H1 (cell line): Measurements from ENCODE around the gene ENO2. TPM values are rescaled to one million over a fixed set of nuclear protein-coding genes. Genes with fewer than 3 reads are reported as not detected.
A peak's percentile ranks its signal among the peaks of the same experiment; 100 is the strongest.

Experiments used
- CBX5 ChIP-seq: fragments of 300-800, 300-1000 bp; sonication (generic); IDR thresholded peaks from 2 replicates; pipeline ENCODE4 v1.7.1; 2016; ENCODE audit warnings: antibody characterized with exemption, low read length, low read depth
- CHD1 ChIP-seq: IDR thresholded peaks from 2 replicates; pipeline ENCODE4 v1.6.1; 2012; ENCODE audit warnings: low read depth, low read length, improper control_type of control experiment
- CTBP2 ChIP-seq: IDR thresholded peaks from 2 replicates; pipeline ENCODE4 v1.7.0; 2011; ENCODE audit warnings: borderline replicate concordance, mild to moderate bottlenecking, moderate library complexity, mixed read lengths, low read length; ENCODE audit not compliant: insufficient read depth, insufficient read length
- HDAC2 ChIP-seq, 2 experiments: fragments of 300-600 bp in 1 of 2; sonication (generic) in 1 of 2; IDR thresholded peaks; 2 replicates each; pipeline ENCODE4 v1.6.1; 2011 to 2012; ENCODE audit warnings: low read depth in 2 of 2, low read length in 2 of 2, mild to moderate bottlenecking in 2 of 2, moderate library complexity in 2 of 2, borderline replicate concordance in 1 of 2, inconsistent platforms in 1 of 2
- KDM1A ChIP-seq: fragments of 200-600, 300-600 bp; sonication (generic); IDR thresholded peaks from 2 replicates; pipeline ENCODE4 v1.7.1; 2016; ENCODE audit warnings: mild to moderate bottlenecking, low read length, borderline replicate concordance
- KDM5A ChIP-seq: fragments of 200-600 bp; IDR thresholded peaks from 2 replicates; pipeline ENCODE4 v1.7.1; 2012; ENCODE audit warnings: mild to moderate bottlenecking, low read length, inconsistent platforms, mixed read lengths
- PHF8 ChIP-seq: fragments of 200-600 bp; sonication (generic); conservative IDR thresholded peaks from 2 replicates; pipeline ENCODE4 v1.7.1; 2012; ENCODE audit warnings: low read depth, mild to moderate bottlenecking, inconsistent platforms, low read length, moderate library complexity
- RNF2 ChIP-seq: fragments of 200-900, 300-1000 bp; sonication (generic); IDR thresholded peaks from 2 replicates; pipeline ENCODE4 v1.7.1; 2016; ENCODE audit warnings: borderline replicate concordance, low read depth, mild to moderate bottlenecking, antibody characterized with exemption, low read length; ENCODE audit not compliant: poor library complexity, severe bottlenecking; ENCODE audit errors: missing control alignments
- SAP30 ChIP-seq: fragments of 300-600 bp; sonication (generic); IDR thresholded peaks from 2 replicates; pipeline ENCODE4 v1.7.1; 2012; ENCODE audit warnings: low read length, moderate library complexity, mild to moderate bottlenecking, inconsistent platforms; ENCODE audit not compliant: insufficient read depth, insufficient replicate concordance
- polyA plus RNA-seq, 7 experiments: library from polyadenylated mRNA; depleted of rRNA in 3 of 7; stranded (reverse) in 5 of 7; unstranded in 2 of 7; fragments of >200 nt in 5 of 7; fragments of 200-250 nt in 2 of 7; gene quantifications; 1 replicate in 5 of 7; 2 replicates in 1 of 7; 4 replicates in 1 of 7; pipeline versions ENCODE4 v1.2.1 to v1.2.3, GENCODE V29; 2011 to 2013; ENCODE audit warnings: missing spikeins in 2 of 7, mixed read lengths in 2 of 7
- total RNA-seq: library from RNA; stranded (reverse); fragmentation: NEBNext Ultra II Directional; extraction: Animal tissue kit (Norgen Biotek cat#: 25700); gene quantifications from 2 replicates; pipeline ENCODE4 v1.2.1, GENCODE V29; 2021

Gene ENO2
- total and polyA plus RNA-seq, 2 of the 8 experiments (the other 6 are each of a cell fraction or from before 2014, with no cell fraction given): 92.4 to 102 TPM

GRCh38 chr12:6904280-6905276, 9.8 kb upstream of the ENO2 start, which contains the start of gene LRRC23 (continued):
- TF ChIP-seq HDAC2 (IDR thresholded peaks at IDR 0.05; ENCODE audit: borderline replicate concordance in 1 of 2, low read depth in 2 of 2, low read length in 2 of 2) (peak in 1 of 2 experiments; percentile 58; a peak in 1 of 4 replicates), CHD1 (no peak), KDM5A (no peak), CBX5 (no peak), PHF8 (0 out of 2 replicates have a peak, but pooled peaks have one; percentile 33), CTBP2 (no peak), KDM1A (no peak), SAP30 (peak; percentile 89), RNF2 (no peak)
